ENCODE results near the gene PTPN11. TPM values are rescaled to one million over a fixed set of nuclear protein-coding genes. Genes with fewer than 3 reads are reported as not detected.

Gene PTPN11
- total and polyA plus RNA-seq, 2 of the 8 experiments (the other 6 are each of a cell fraction or from before 2014, with no cell fraction given), result 28.3 to 133 TPM

GRCh38 chr12:112498580-112498979, 79.8 kb downstream of the PTPN11 start (continued):
- TF ChIP-seq CHD7 (IDR thresholded peaks at IDR 0.05; ENCODE audit: insufficient replicate concordance, low read length), result no peak
- no peak for TF ChIP-seq RFX5 (IDR thresholded peaks at IDR 0.05; ENCODE audit: borderline replicate concordance, low read depth, low read length)
- no peak for TF ChIP-seq ASH2L (IDR thresholded peaks at IDR 0.05; ENCODE audit: low read length)
- no peak for TF ChIP-seq SIN3A (conservative IDR thresholded peaks at IDR 0.05 in 1 of 2, IDR thresholded peaks at IDR 0.05 in 1 of 2; ENCODE audit: low read depth in 1 of 2, low read length in 2 of 2)
- TF ChIP-seq CHD2 (IDR thresholded peaks at IDR 0.05; ENCODE audit: low read length), result no peak
- no peak for TF ChIP-seq SAP30 (IDR thresholded peaks at IDR 0.05; ENCODE audit: insufficient read depth, insufficient replicate concordance, low read length)
- no peak for TF ChIP-seq RBBP5 (IDR thresholded peaks at IDR 0.05; ENCODE audit: borderline replicate concordance, low read depth, low read length)
- TF ChIP-seq JUND (IDR thresholded peaks at IDR 0.05; ENCODE audit: low read length), result no peak
- no peak for TF ChIP-seq KDM4A (IDR thresholded peaks at IDR 0.05; ENCODE audit: low read depth, low read length, severe bottlenecking)
- TF ChIP-seq TAF7 (optimal IDR thresholded peaks at IDR 0.05; ENCODE audit: borderline replicate concordance, low read depth, low read length), result no peak
- no peak for TF ChIP-seq TAF1 (IDR thresholded peaks at IDR 0.05; ENCODE audit: low read depth, low read length)
